ENCODE measurements around the gene MPRIP. TPM values are rescaled to one million over a fixed set of nuclear protein-coding genes. Genes with fewer than 3 reads are reported as not detected.

MPRIP gene
- total and polyA plus RNA-seq, 3 experiments from 2014 or later: 40.3 to 184 (median 174) TPM

GRCh38 chr17:17080181-17080631, 37.9 kb downstream of the MPRIP start:
- Mint-ChIP-seq H3K4me3 (no peak overlapping the region), H3K27ac (peak overlapping the region in 2 of 8 donors; percentile 38 to 87), H3K36me3 (peaks cover 3 to 77% (median 21%) of the 10 kb centered on the region in 3 donors), H3K4me1 (peaks cover 25 to 37% (median 26%) of the 10 kb centered on the region in 3 donors), H3K9me3 (no peaks in the 10 kb centered on the region), H3K27me3 (no peaks in the 10 kb centered on the region)
- Histone ChIP-seq H3K27me3 (ENCODE audit: insufficient read depth, low read length, poor library complexity, severe bottlenecking) (no peaks in the 10 kb centered on the region), H3K9me3 (ENCODE audit: low read length) (no peaks in the 10 kb centered on the region), H3K27ac (ENCODE audit: low read depth, low read length) (no peak overlapping the region), H3K4me1 (ENCODE audit: insufficient read depth, low read length) (no peaks in the 10 kb centered on the region), H3K4me3 (ENCODE audit: low read length) (no peak overlapping the region), H3K36me3 (ENCODE audit: insufficient read depth, low read length) (peaks cover 12% of the 10 kb centered on the region)
- ChIA-PET CTCF (interaction anchor here (1.3 kb wide), 1 partner anchor 9 kb away, joined by 3 read pairs; no protein-coding TSS in a partner anchor), POLR2A (no interaction called here)
- peak in 1 of 5 donors; percentile 19 for DNase-seq

- Mint-ChIP-seq H3K4me1 (peaks cover 20 to 34% (median 23%) of the 10 kb centered on the region in 3 donors), H3K27ac (peak overlapping the region in 1 of 8 donors; percentile 58), H3K27me3 (no peaks in the 10 kb centered on the region), H3K36me3 (peaks cover 3 to 75% (median 19%) of the 10 kb centered on the region in 3 donors), H3K4me3 (no peak overlapping the region), H3K9me3 (no peaks in the 10 kb centered on the region)
- POLR2A ChIA-PET: no interaction called here
- CTCF ChIA-PET: interaction anchor here (1.3 kb wide), 1 partner anchor 10 kb away, joined by 3 read pairs; no protein-coding TSS in a partner anchor
- Histone ChIP-seq H3K4me1 (ENCODE audit: insufficient read depth, low read length) (no peaks in the 10 kb centered on the region), H3K27me3 (ENCODE audit: insufficient read depth, low read length, poor library complexity, severe bottlenecking) (no peaks in the 10 kb centered on the region), H3K4me3 (ENCODE audit: low read length) (no peak overlapping the region), H3K27ac (ENCODE audit: low read depth, low read length) (no peak overlapping the region), H3K36me3 (ENCODE audit: insufficient read depth, low read length) (peaks cover 12% of the 10 kb centered on the region), H3K9me3 (ENCODE audit: low read length) (no peaks in the 10 kb centered on the region)
- DNase-seq: peak in 1 of 5 donors; percentile 18
These were observed 38.5 kb downstream of the MPRIP start for GRCh38 chr17:17080781-17081180.

GRCh38 chr17:17081304-17081940, 39.2 kb downstream of the MPRIP start:
- ChIA-PET POLR2A (interaction anchor here (0.6 kb wide), 1 partner anchor 31 kb away, joined by 7 read pairs; no protein-coding TSS in a partner anchor), CTCF (no interaction called here)
- Mint-ChIP-seq H3K27ac (peak overlapping the region in 4 of 8 donors; percentile 22 to 82 (median 47)), H3K36me3 (peaks cover 3 to 72% (median 19%) of the 10 kb centered on the region in 3 donors), H3K27me3 (peaks cover 0 to 1% of the 10 kb centered on the region in 2 donors), H3K4me1 (peaks cover 19 to 34% (median 22%) of the 10 kb centered on the region in 3 donors), H3K4me3 (no peak overlapping the region), H3K9me3 (no peaks in the 10 kb centered on the region)
- Histone ChIP-seq H3K4me3 (ENCODE audit: low read length) (no peak overlapping the region), H3K27ac (ENCODE audit: low read depth, low read length) (no peak overlapping the region), H3K27me3 (ENCODE audit: insufficient read depth, low read length, poor library complexity, severe bottlenecking) (no peaks in the 10 kb centered on the region), H3K36me3 (ENCODE audit: insufficient read depth, low read length) (peaks cover 12% of the 10 kb centered on the region), H3K4me1 (ENCODE audit: insufficient read depth, low read length) (no peaks in the 10 kb centered on the region), H3K9me3 (ENCODE audit: low read length) (no peaks in the 10 kb centered on the region)
- peak in 1 of 5 donors; percentile 3 for DNase-seq

GRCh38 chr17:17082878-17083277, 40.6 kb downstream of the MPRIP start:
- peaks cover 1 to 69% (median 14%) of the 10 kb centered on the region in 3 donors for H3K36me3 Mint-ChIP-seq
- peak overlapping the region in 1 of 8 donors; percentile 36 for H3K27ac Mint-ChIP-seq
- POLR2A ChIA-PET: no interaction called here
- Histone ChIP-seq H3K36me3 (ENCODE audit: insufficient read depth, low read length) (peaks cover 4% of the 10 kb centered on the region), H3K9me3 (ENCODE audit: low read length) (no peaks in the 10 kb centered on the region), H3K27me3 (ENCODE audit: insufficient read depth, low read length, poor library complexity, severe bottlenecking) (no peaks in the 10 kb centered on the region), H3K4me1 (ENCODE audit: insufficient read depth, low read length) (peaks cover 6% of the 10 kb centered on the region), H3K27ac (ENCODE audit: low read depth, low read length) (no peak overlapping the region), H3K4me3 (ENCODE audit: low read length) (no peak overlapping the region)
- CTCF ChIA-PET: no interaction called here
- no peaks in the 10 kb centered on the region for H3K9me3 Mint-ChIP-seq
- DNase-seq: no peak
- peaks cover 0 to 1% of the 10 kb centered on the region in 2 donors for H3K27me3 Mint-ChIP-seq
- no peak overlapping the region for H3K4me3 Mint-ChIP-seq
- H3K4me1 Mint-ChIP-seq: peaks cover 27 to 45% (median 31%) of the 10 kb centered on the region in 3 donors

DNA sequence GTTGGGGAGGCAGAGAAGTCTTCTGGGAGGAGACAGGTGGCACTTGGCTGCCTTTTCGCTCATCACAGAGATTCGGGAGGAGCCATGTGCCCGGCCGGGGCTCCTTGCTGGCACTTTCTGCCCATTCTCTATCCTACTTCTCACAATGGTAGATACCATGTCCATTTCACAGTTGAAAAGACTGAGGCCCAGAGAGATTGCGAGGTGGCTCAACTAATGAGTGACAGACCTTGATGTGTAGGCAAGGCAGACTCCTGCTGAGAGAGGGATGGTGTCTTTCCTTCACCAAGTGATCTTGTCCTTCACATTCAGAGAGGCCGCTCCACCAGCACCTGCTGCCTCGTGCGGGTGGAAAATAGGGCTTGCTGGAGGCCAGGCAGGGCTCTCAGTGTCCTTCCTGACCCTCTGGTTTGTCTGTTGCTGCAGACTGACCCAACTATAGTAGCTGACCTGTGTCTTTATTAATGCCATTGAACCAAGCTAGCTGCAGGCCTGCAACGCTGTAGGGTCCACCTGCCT, 42.1 kb downstream of the MPRIP start:
- Histone ChIP-seq H3K27ac (ENCODE audit: low read depth, low read length) (no peak overlapping the region), H3K4me1 (ENCODE audit: insufficient read depth, low read length) (peaks cover 20% of the 10 kb centered on the region), H3K36me3 (ENCODE audit: insufficient read depth, low read length) (no peaks in the 10 kb centered on the region), H3K27me3 (ENCODE audit: insufficient read depth, low read length, poor library complexity, severe bottlenecking) (no peaks in the 10 kb centered on the region), H3K4me3 (ENCODE audit: low read length) (no peak overlapping the region), H3K9me3 (ENCODE audit: low read length) (no peaks in the 10 kb centered on the region)
- H3K27me3 Mint-ChIP-seq: peaks cover 0 to 1% of the 10 kb centered on the region in 2 donors
- no peaks in the 10 kb centered on the region for H3K9me3 Mint-ChIP-seq
- CTCF ChIA-PET: no interaction called here
- peak in 1 of 5 donors; percentile 8 for DNase-seq
- no peak overlapping the region for H3K27ac Mint-ChIP-seq
- H3K4me1 Mint-ChIP-seq: peaks cover 42 to 55% (median 46%) of the 10 kb centered on the region in 3 donors
- peaks cover 0 to 66% (median 12%) of the 10 kb centered on the region in 3 donors for H3K36me3 Mint-ChIP-seq
- POLR2A ChIA-PET: no interaction called here
- no peak overlapping the region for H3K4me3 Mint-ChIP-seq

GRCh38 chr17:17084941-17085340, 42.7 kb downstream of the MPRIP start:
- Histone ChIP-seq H3K27me3 (ENCODE audit: insufficient read depth, low read length, poor library complexity, severe bottlenecking) (no peaks in the 10 kb centered on the region), H3K4me1 (ENCODE audit: insufficient read depth, low read length) (peaks cover 21% of the 10 kb centered on the region), H3K4me3 (ENCODE audit: low read length) (no peak overlapping the region), H3K9me3 (ENCODE audit: low read length) (no peaks in the 10 kb centered on the region), H3K36me3 (ENCODE audit: insufficient read depth, low read length) (no peaks in the 10 kb centered on the region), H3K27ac (ENCODE audit: low read depth, low read length) (no peak overlapping the region)
- Mint-ChIP-seq H3K4me3 (no peak overlapping the region), H3K27ac (peak overlapping the region in 2 of 8 donors; percentile 6 to 17), H3K4me1 (peaks cover 45 to 61% (median 51%) of the 10 kb centered on the region in 3 donors), H3K9me3 (no peaks in the 10 kb centered on the region), H3K36me3 (peaks cover 0 to 69% (median 12%) of the 10 kb centered on the region in 3 donors), H3K27me3 (peaks cover 0 to 1% of the 10 kb centered on the region in 2 donors)
- POLR2A ChIA-PET: no interaction called here
- DNase-seq: peak in 1 of 5 donors; percentile 18
- CTCF ChIA-PET: no interaction called here

DNA sequence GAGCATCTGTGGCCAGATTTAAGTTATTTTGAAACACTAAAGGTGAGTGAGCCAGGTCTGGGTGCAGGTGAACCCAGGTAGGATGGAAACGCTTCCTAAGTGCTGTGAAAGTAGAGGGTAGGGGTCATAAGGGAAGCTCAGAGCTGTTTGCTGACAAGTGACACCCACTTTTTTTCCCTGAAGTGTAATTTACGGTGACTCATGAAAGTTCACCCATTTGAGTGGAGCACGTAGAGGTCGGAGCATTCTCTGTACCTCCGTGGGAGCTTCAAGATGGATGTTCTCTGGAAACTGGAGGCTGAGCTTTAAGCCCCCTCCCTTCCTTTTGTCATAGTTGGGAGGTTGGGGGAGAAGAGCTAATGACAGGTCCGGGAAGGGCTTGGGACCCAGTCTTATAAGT, 44.3 kb downstream of the MPRIP start:
- CTCF ChIA-PET: no interaction called here
- Histone ChIP-seq H3K4me3 (ENCODE audit: low read length) (no peak overlapping the region), H3K36me3 (ENCODE audit: insufficient read depth, low read length) (no peaks in the 10 kb centered on the region), H3K4me1 (ENCODE audit: insufficient read depth, low read length) (peaks cover 21% of the 10 kb centered on the region), H3K27ac (ENCODE audit: low read depth, low read length) (no peak overlapping the region), H3K27me3 (ENCODE audit: insufficient read depth, low read length, poor library complexity, severe bottlenecking) (no peaks in the 10 kb centered on the region), H3K9me3 (ENCODE audit: low read length) (no peaks in the 10 kb centered on the region)
- Mint-ChIP-seq H3K36me3 (peaks cover 0 to 71% (median 11%) of the 10 kb centered on the region in 3 donors), H3K27me3 (peaks cover 0 to 1% of the 10 kb centered on the region in 2 donors), H3K9me3 (no peaks in the 10 kb centered on the region), H3K27ac (peak overlapping the region in 3 of 8 donors; percentile 44 to 68 (median 59)), H3K4me1 (peaks cover 46 to 67% (median 51%) of the 10 kb centered on the region in 3 donors), H3K4me3 (peak overlapping the region in 1 of 7 donors; percentile 23)
- POLR2A ChIA-PET: no interaction called here
- no peak for DNase-seq

GRCh38 chr17:17087424-17088015, 45.3 kb downstream of the MPRIP start:
- H3K4me3 ChIP-seq (ENCODE audit: low read length): no peak overlapping the region
- no peak overlapping the region for H3K27ac ChIP-seq (ENCODE audit: low read depth, low read length)
- Mint-ChIP-seq H3K4me1 (peaks cover 49 to 75% (median 54%) of the 10 kb centered on the region in 3 donors), H3K9me3 (no peaks in the 10 kb centered on the region), H3K27me3 (peaks cover 0 to 1% of the 10 kb centered on the region in 2 donors), H3K36me3 (peaks cover 0 to 73% (median 12%) of the 10 kb centered on the region in 3 donors), H3K27ac (peak overlapping the region in 6 of 8 donors; percentile 47 to 93 (median 61)), H3K4me3 (no peak overlapping the region)
- DNase-seq: no peak
- H3K27me3 ChIP-seq (ENCODE audit: insufficient read depth, low read length, poor library complexity, severe bottlenecking): no peaks in the 10 kb centered on the region
- no peaks in the 10 kb centered on the region for H3K9me3 ChIP-seq (ENCODE audit: low read length)
- H3K4me1 ChIP-seq (ENCODE audit: insufficient read depth, low read length): peaks cover 21% of the 10 kb centered on the region
- ChIA-PET CTCF (interaction anchor here (0.8 kb wide), 1 partner anchor 13 kb away, joined by 3 read pairs; no protein-coding TSS in a partner anchor), POLR2A (no interaction called here)
- no peaks in the 10 kb centered on the region for H3K36me3 ChIP-seq (ENCODE audit: insufficient read depth, low read length)

Data from CD8-positive, alpha-beta memory T cell (primary cell).